ENCODE measurements around the gene GAS6.
"Not testable (repeated sequence)": the region's sequence is repeated elsewhere in the genome, so short reads cannot be mapped to it uniquely, and the experiment has no call there.

Gene GAS6

DNA sequence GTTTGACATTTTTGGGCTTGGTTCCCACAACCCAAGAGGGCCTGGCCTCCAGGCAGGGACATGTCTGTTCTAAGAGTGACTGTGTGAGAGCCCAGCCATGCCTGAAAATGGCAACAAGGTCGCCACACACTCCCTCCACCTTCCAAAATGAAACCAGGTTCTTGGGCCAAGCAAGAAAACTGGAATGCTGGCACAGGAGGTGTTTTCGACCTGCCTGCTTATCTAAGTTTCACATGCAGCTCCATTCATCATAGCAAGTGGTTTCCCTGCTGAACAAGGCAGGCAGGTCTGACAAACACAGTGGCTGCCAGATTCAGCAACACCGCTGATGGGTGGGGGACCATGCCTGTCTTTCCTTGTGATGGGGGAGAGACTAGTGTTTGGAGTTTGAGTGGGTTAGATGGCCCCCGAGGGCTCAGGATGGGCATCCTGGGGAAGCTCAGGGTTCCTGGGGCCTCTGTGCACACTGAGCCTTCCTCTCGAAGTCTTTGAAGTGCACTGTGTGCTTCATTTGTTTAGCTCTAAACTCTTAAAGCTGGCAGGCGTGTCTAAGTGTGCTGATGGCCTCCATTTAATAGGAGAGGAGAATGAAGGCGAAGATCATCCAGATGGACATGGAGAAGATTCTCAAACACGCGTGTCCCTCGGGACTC lies 17.9 kb upstream of the GAS6 start:
- H3K9me3 Mint-ChIP-seq: no peaks in the 10 kb centered on the region
- peaks cover 8% of the 10 kb centered on the region for H3K4me1 Mint-ChIP-seq (ENCODE audit: low read depth)
- H3K27ac Mint-ChIP-seq: no peak overlapping the region
- H3K36me3 Mint-ChIP-seq (ENCODE audit: low read depth): no peaks in the 10 kb centered on the region
- peaks cover 3% of the 10 kb centered on the region for H3K27me3 Mint-ChIP-seq (ENCODE audit: low read depth)
- no peak overlapping the region for H3K4me3 Mint-ChIP-seq

DNA sequence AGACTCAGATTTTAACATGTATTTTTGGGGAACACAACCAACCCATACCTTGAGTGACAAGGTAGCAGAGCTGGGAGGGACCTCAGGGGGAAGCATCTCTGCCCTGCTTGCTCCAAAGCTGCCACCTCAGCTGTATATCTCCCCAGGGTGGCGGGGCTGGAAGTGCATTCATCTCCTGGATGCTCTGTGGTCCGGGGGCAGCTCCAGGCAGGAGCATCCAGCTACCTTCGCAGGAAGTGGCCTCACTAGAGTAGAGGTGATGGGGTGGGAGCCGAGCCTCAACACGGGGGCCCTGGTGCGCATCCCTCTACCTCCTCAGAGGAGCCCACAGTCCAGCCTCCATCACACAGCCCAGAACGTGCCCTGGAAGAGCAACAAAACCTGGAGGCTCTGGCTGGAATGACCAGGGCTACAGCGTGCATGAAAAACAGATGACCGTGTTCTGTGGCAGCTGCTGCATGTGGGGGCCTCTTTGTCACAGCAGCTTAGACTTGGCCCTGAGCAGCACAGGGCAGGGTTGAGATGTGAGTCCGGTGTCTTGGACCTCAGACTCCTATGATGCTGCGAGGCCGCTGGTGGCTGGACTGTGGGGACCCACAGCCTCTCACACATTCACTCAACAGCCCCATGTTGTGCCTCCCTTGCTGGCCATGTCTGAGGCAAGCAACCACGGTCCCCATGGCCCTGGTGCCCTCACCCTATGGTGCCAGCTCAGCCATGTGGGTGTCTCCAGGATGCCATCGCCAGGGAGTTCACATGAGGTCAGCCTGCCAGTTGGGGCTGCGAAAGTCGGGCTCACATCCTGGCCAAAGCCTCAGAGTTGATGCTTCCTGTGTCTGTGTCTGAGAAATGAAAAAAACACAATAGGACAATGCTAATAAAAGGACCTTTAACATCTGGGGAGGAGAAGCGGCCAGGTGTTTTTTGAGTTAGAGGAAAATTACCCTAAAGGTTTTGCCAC lies 17.1 kb upstream of the GAS6 start:
- Mint-ChIP-seq H3K4me1 (ENCODE audit: low read depth) (peaks cover 8% of the 10 kb centered on the region), H3K4me3 (no peak overlapping the region), H3K27ac (no peak overlapping the region), H3K36me3 (ENCODE audit: low read depth) (no peaks in the 10 kb centered on the region), H3K9me3 (peaks cover 1% of the 10 kb centered on the region), H3K27me3 (ENCODE audit: low read depth) (peaks cover 3% of the 10 kb centered on the region)

DNA sequence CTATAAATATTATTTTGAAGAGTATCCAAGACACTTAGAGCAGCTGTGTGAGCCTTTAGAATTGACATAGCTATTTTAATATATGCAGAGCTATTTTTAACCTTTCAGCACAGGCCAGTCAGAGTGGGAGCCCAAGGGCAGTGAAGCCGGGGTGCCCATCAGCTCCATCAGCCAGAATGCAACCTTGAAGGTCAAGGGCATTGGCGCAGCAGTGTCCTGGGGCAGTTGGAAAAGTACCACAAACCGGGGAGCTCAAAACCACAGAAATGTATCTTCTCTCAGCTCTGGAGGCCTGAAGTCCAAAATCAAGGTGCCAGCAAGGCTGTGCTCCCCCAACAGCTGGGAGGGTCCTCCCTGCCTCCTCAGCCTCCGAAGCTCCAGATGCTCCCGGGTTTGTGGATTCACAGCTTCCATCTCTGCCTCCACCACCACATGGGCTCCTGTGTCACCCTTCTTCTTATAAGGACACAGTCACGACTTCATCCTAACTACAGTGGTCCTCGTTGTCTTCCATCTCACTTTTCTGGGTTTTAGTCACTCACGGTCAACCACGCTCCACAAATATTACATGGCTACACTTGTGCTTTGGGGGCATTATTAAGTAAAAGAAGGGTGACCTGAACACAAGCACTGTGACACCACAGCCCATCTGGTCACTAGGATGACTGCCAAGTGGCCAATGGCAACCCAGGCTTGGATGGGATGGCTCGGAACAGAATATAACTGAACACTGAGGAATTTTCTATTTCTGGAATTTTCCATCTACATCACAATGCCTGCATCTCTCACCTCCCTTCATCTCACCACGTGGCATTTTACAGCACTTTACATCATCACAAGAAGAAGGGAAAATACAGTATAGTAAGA lies 15.9 kb upstream of the GAS6 start:
- H3K27me3 Mint-ChIP-seq (ENCODE audit: low read depth): peaks cover 3% of the 10 kb centered on the region

DNA sequence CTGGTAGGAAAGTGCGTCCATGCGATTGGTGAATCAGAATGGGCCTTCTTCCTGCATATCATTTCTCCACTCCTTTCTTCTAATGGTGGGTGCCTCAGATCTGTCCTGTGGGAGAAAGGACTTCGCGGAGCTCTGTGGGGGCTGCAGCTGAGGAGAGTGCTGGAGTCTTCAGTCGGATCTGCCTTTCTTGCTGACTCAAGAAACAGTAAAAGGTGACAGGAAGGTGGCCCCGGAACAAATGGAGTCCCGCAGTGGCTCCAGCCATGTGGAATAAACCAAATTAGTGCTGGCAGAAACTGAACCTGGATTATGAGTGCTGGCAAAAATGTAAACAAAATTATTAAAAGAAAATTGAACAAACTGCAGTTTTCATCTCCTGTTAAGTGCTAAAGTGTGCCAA lies 15.1 kb upstream of the GAS6 start:
- Mint-ChIP-seq H3K4me3 (no peak overlapping the region), H3K4me1 (ENCODE audit: low read depth) (peaks cover 8% of the 10 kb centered on the region), H3K9me3 (peaks cover 4% of the 10 kb centered on the region), H3K27me3 (ENCODE audit: low read depth) (peaks cover 3% of the 10 kb centered on the region), H3K27ac (no peak overlapping the region), H3K36me3 (ENCODE audit: low read depth) (no peaks in the 10 kb centered on the region)

More for the DNA sequence above, 15.9 kb upstream of the GAS6 start:
- H3K9me3 Mint-ChIP-seq: peaks cover 4% of the 10 kb centered on the region
- H3K4me3 Mint-ChIP-seq: no peak overlapping the region
- no peaks in the 10 kb centered on the region for H3K36me3 Mint-ChIP-seq (ENCODE audit: low read depth)
- peaks cover 8% of the 10 kb centered on the region for H3K4me1 Mint-ChIP-seq (ENCODE audit: low read depth)
- no peak overlapping the region for H3K27ac Mint-ChIP-seq

DNA sequence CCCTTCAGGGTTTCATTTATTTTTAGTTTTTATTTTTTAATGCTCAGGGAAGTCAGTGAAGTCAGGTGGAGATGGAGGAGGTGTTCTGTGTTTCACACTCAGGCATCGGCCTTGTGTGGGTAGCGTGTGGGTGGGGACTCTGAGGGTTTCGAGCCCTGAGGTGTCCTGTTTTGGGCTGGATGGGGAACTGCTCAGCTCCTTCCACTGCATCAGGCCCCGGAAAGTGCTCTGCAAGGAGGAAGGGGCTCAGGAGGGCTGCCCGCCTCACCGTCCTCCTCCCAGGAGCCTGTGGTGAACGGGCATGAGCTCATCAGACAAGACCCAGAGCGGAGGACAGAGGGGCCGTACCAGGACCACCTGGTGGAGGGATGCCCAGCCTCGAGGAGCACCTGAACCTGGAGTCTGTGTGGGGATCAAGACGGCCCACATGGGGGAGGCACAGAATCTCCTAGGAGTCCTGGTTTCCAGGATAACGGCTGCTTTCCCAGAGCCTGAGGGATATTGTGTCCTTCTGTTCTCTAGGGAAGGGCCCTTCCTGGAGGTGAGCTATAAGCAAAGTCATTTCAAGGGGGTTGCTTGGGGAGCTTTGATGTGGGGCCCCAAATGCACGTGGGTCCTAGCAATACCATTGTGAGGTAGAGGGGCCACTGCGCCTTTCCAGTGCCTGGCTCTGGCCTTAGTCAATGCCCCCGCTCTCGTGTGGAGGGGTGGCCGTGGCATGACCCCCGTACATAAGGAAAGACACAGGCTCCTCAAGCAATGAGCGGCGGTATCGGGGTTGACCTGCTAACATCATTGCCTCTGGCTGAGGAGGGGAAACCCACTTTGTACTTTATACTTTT lies 13.5 kb upstream of the GAS6 start:
- H3K4me3 Mint-ChIP-seq: no peak overlapping the region
- H3K9me3 Mint-ChIP-seq: peaks cover 4% of the 10 kb centered on the region
- H3K27ac Mint-ChIP-seq: no peak overlapping the region
- peaks cover 13% of the 10 kb centered on the region for H3K27me3 Mint-ChIP-seq (ENCODE audit: low read depth)
- H3K4me1 Mint-ChIP-seq (ENCODE audit: low read depth): peaks cover 8% of the 10 kb centered on the region
- H3K36me3 Mint-ChIP-seq (ENCODE audit: low read depth): no peaks in the 10 kb centered on the region

DNA sequence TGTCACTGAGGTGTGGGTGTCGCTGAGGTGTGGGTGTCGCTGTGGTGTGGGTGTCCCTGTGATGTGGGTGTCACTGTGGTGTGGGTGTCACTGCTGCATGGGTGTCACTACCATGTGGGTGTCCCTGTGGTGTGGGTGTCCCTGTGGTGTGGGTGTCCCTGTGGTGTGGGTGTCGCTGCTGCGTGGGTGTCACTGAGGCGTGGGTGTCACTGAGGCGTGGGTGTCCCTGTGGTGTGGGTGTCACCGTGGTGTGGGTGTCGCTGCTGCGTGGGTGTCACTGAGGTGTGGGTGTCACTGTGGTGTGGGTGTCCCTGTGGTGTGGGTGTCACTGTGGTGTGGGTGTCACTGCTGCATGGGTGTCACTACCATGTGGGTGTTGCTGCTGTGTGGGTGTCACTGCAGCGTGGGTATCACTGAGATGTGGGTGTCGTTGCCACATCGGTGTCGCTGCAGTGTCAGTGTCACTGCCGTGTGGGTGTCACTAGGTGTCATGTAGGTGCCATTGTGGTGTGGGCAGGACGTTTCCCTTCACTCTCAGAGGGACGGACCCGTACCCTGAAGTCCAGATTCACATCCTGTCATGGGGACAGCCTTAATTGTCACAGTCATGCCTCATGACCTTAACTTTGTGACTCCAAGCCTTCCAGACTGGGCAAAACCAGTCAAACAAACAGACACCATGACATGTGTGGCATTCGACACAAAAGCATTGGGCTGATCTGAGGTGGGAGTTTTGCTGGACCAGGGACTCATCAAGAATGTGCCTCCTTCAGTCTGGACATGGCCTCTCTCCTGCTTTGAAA lies 12.7 kb upstream of the GAS6 start:
- Mint-ChIP-seq H3K27ac (no peak overlapping the region), H3K36me3 (ENCODE audit: low read depth) (no peaks in the 10 kb centered on the region), H3K4me3 (no peak overlapping the region), H3K9me3 (peaks cover 4% of the 10 kb centered on the region), H3K27me3 (ENCODE audit: low read depth) (peaks cover 21% of the 10 kb centered on the region), H3K4me1 (ENCODE audit: low read depth) (peaks cover 4% of the 10 kb centered on the region)

DNA sequence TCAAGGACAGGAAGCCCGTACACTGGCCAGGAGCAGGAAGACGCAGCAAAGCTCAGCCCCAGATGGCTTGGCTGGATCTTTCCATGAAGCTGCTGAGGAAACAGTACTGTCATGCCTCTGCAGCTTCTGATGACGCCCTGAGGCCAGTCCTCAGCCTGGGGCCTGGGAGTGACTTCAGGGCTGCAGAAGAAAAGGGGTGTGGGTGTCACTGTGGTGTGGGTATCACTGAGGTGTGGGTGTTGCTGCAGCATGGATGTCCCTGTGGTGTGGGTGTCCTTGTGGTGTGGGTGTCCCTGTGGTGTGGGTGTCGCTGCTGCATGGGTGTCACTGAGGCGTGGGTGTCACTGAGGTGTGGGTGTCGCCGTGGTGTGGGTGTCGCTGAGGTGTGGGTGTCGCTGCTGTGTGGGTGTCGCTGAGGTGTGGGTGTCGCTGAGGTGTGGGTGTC lies 12.0 kb upstream of the GAS6 start:
- peaks cover 4% of the 10 kb centered on the region for H3K9me3 Mint-ChIP-seq
- H3K27me3 Mint-ChIP-seq (ENCODE audit: low read depth): peaks cover 27% of the 10 kb centered on the region
- no peak overlapping the region for H3K27ac Mint-ChIP-seq
- H3K4me1 Mint-ChIP-seq (ENCODE audit: low read depth): no peaks in the 10 kb centered on the region
- no peak overlapping the region for H3K4me3 Mint-ChIP-seq
- H3K36me3 Mint-ChIP-seq (ENCODE audit: low read depth): no peaks in the 10 kb centered on the region

DNA sequence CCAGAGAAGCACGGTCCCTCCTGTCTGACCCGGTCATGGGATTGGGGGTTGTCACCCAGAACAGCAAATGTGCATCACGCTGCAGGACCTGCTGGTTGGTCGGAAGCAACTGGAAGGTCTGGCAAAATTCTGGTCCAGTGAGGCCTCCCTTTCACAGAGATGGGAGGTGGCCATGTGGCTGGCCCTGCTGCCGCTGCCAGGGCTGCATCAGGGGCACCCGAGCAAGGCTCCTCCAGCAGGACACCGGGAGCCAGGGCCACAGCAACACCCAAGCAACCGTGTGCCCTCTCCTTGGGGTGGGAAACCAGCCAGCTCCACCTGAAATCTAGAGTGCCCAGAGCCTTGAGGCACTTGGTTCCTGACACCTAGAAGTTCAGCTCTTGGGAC lies 11.5 kb upstream of the GAS6 start:
- peaks cover 4% of the 10 kb centered on the region for H3K9me3 Mint-ChIP-seq
- H3K27ac Mint-ChIP-seq: no peak overlapping the region
- H3K27me3 Mint-ChIP-seq (ENCODE audit: low read depth): peaks cover 27% of the 10 kb centered on the region
- no peaks in the 10 kb centered on the region for H3K36me3 Mint-ChIP-seq (ENCODE audit: low read depth)
- no peak overlapping the region for H3K4me3 Mint-ChIP-seq
- H3K4me1 Mint-ChIP-seq (ENCODE audit: low read depth): no peaks in the 10 kb centered on the region

DNA sequence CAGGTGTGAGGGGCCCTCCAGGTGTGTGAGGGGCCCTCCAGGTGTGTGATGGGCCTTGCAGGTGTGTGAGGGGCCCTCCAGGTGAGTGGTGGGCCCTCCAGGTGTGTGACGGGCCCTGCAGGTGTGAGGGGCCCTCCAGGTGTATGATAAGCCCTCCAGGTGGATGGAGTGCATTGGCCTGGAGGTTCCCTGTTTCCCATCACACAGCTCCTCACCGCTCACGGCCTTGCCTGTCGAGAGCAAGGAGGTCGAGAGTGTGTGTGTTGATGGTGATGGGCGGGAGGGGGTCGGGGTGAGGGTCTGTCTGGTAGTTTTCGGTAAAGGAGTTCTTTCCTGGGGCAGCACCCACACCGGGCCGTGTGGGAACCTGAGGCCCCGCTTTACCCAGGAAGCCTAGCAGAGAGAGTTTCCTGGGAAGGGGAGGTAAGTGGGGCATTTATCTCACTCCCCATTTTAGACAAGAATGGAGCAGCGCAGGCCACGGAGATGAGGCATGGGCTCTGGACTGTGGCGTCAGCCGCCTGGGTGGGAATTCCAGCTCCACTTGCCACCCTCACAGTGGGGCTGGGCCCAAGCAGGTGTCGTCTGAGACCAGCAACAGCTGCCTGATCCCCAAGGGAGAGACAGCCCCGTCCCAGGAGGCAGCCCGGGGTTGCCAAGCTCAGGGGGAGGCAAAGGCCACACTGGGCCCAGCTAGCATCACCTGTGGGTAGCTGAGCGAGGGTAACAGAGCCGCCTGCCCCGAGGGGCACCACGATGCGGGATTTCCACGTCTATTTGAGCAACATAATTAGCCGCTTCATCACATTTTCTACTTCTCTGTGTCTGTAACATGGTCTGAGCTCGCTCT lies 10.9 kb upstream of the GAS6 start:
- Mint-ChIP-seq H3K27ac (no peak overlapping the region), H3K4me1 (ENCODE audit: low read depth) (no peaks in the 10 kb centered on the region), H3K9me3 (peaks cover 4% of the 10 kb centered on the region), H3K27me3 (ENCODE audit: low read depth) (peaks cover 28% of the 10 kb centered on the region), H3K36me3 (ENCODE audit: low read depth) (no peaks in the 10 kb centered on the region), H3K4me3 (no peak overlapping the region)

DNA sequence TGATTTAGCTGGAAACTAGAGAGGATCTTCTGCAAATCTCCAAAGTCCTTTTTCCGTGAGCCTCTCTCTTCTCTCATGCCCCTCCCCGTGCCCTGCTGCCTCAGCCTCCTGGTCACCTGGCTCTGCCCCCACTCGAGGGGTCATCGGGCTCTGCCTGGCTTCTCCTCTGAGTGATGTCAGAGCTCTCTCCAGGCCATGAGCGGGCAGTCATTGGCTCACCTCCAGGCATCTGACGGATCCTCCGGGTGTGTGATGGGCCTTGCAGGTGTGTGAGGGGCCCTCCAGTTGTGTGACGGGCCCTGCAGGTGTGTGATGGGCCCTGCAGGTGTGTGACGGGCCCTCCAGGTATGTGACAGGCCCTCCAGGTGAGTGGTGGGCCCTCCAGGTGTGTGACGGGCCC lies 10.3 kb upstream of the GAS6 start:
- no peak overlapping the region for H3K4me3 Mint-ChIP-seq
- H3K9me3 Mint-ChIP-seq: peaks cover 4% of the 10 kb centered on the region
- H3K36me3 Mint-ChIP-seq (ENCODE audit: low read depth): no peaks in the 10 kb centered on the region
- H3K27ac Mint-ChIP-seq: no peak overlapping the region
- peaks cover 31% of the 10 kb centered on the region for H3K27me3 Mint-ChIP-seq (ENCODE audit: low read depth)
- H3K4me1 Mint-ChIP-seq (ENCODE audit: low read depth): no peaks in the 10 kb centered on the region

DNA sequence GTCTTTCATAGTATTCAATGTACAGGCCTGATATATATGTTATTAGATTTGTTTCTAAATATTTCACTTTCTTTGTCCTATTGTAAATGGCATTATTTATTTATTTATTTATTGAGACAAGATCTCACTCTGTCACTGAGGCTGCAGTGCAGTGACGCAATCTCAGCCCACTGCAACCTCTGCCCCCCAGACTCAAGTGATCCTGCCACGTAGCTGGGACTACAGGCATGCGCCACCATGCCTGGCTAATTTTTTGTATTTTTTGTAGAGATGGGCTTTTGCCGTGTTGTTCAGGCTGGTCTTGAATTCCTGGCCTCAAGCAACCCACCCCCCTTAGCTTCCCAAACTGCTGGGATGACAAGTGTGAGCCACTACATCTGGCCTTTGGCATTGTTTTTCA lies 5.4 kb upstream of the GAS6 start:
- peaks cover 6% of the 10 kb centered on the region for H3K4me1 Mint-ChIP-seq (ENCODE audit: low read depth)
- no peaks in the 10 kb centered on the region for H3K36me3 Mint-ChIP-seq (ENCODE audit: low read depth)
- H3K27me3 Mint-ChIP-seq (ENCODE audit: low read depth): peaks cover 70% of the 10 kb centered on the region
- no peak overlapping the region for H3K27ac Mint-ChIP-seq
- H3K9me3 Mint-ChIP-seq: peaks cover 4% of the 10 kb centered on the region
- H3K4me3 Mint-ChIP-seq: no peak overlapping the region

DNA sequence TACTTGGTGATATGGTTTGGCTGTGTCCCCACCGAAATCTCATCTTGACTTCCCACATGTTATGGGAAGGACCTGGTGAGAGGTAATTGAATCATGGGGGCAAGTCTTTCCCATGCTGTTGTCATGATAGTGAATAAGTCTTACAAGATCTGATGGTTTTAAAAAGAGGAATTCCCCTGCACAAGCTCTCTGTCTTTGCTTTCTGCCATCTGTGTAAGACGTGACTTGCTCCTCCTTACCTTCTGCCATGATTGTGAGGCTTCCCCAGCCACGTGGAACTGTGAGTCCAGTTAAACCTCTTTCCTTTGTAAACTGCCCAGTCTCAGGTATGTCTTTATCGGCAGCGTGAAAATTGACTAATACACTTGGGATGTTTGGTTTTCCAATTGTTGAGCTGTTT lies 4.0 kb upstream of the GAS6 start:
- not testable (repeated sequence) for H3K9me3 Mint-ChIP-seq; H3K27ac Mint-ChIP-seq; H3K36me3 Mint-ChIP-seq (ENCODE audit: low read depth); H3K4me3 Mint-ChIP-seq; H3K4me1 Mint-ChIP-seq (ENCODE audit: low read depth)
- H3K27me3 Mint-ChIP-seq (ENCODE audit: low read depth): peaks cover 68% of the 10 kb centered on the region
